PFSK-1 (cell line): Measurements from ENCODE around the gene ARHGAP28.

Experiments used
- POLR2AphosphoS5 ChIP-seq: IDR thresholded peaks from 2 replicates; pipeline ENCODE4 v1.6.1; 2012; ENCODE audit warnings: low read depth, mild to moderate bottlenecking, control low read depth, low read length, moderate library complexity
- REST ChIP-seq, 2 experiments: IDR thresholded peaks; 2 replicates each; pipeline versions ENCODE4 v1.6.1 to v1.8.0; 2011 to 2012; ENCODE audit warnings: low read depth in 2 of 2, low read length in 2 of 2, control low read depth in 1 of 2, inconsistent platforms in 1 of 2, mild to moderate bottlenecking in 1 of 2, moderate library complexity in 1 of 2; ENCODE audit not compliant: insufficient read depth in 1 of 2
- SIN3A ChIP-seq: IDR thresholded peaks from 2 replicates; pipeline ENCODE4 v1.6.1; 2012; ENCODE audit warnings: mild to moderate bottlenecking, low read length, moderate library complexity, borderline replicate concordance; ENCODE audit not compliant: insufficient read depth
- TAF1 ChIP-seq: IDR thresholded peaks from 2 replicates; pipeline ENCODE4 v1.6.1; 2012; ENCODE audit warnings: low read length, control low read depth, borderline replicate concordance; ENCODE audit not compliant: insufficient read depth

DNA sequence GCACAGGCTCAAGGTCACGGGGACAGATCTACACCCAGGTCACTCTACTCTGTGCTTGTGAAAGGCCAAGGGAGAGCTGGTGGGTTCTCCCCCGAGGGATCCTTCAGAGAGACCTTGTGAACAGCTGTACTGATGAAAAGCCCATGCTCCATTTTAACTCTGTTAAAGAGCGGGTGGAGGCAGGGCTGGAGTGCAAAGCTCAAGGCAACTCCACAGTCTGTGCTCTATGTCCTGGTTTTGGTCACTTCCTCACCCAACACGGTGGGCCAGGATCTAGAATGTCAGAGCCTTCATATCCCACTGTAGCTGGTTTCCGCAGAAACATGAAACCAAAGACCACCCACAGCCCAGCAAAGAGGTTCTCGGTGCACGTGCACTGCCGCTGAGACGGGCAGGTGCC, 210.9 kb downstream of the ARHGAP28 start:
- no peak for TF ChIP-seq REST (IDR thresholded peaks at IDR 0.05; ENCODE audit: insufficient read depth in 1 of 2, low read depth in 2 of 2, low read length in 2 of 2)
- TF ChIP-seq TAF1 = no peak
- TF ChIP-seq POLR2AphosphoS5 = no peak
- no peak for TF ChIP-seq SIN3A
